ENCODE results near the gene ATP8B4. TPM values are rescaled to one million over a fixed set of nuclear protein-coding genes. Genes with fewer than 3 reads are reported as not detected.

Gene ATP8B4
- total and polyA plus RNA-seq, 2 of the 8 experiments (the other 6 are each of a cell fraction or from before 2014, with no cell fraction given): 0.17 to 0.24 TPM

- Histone ChIP-seq H3K9me3 (ENCODE audit: insufficient read depth in 2 of 2, low read depth in 1 of 2, low read length in 1 of 2) (no peaks in the 10 kb centered on the region), H2BK120ac (replicated peaks; ENCODE audit: low read depth, low read length) (no peak overlapping the region), H3K4me3 (ENCODE audit: extremely low read depth in 1 of 4, insufficient read depth in 2 of 4, low read depth in 3 of 4, low read length in 4 of 4) (no peak overlapping the region), H3K27ac (ENCODE audit: low read depth, low read length) (no peak overlapping the region), H2BK5ac (ENCODE audit: low read depth, low read length) (no peak overlapping the region), H3K4me1 (replicated peaks in 1 of 4; ENCODE audit: control insufficient read depth in 3 of 4, insufficient read depth in 4 of 4, low read length in 3 of 4) (no peaks in the 10 kb centered on the region; a peak in 3 of 7 replicates), H2BK12ac (ENCODE audit: low read depth, low read length) (no peak overlapping the region), H2AK5ac (ENCODE audit: low read depth, low read length) (no peak overlapping the region), H3K9ac (replicated peaks in 1 of 4; ENCODE audit: extremely low read depth in 1 of 4, low read depth in 3 of 4, low read length in 3 of 4) (no peak overlapping the region), H4K8ac (ENCODE audit: extremely low read depth, insufficient read depth, low read length) (no peak overlapping the region), H3K36me3 (ENCODE audit: control insufficient read depth in 2 of 4, insufficient read depth in 4 of 4, low read length in 3 of 4) (no peaks in the 10 kb centered on the region), H3K79me1 (ENCODE audit: low read depth, low read length) (no peaks in the 10 kb centered on the region), H3K79me2 (ENCODE audit: control insufficient read depth in 1 of 2, insufficient read depth in 2 of 2, low read length in 2 of 2) (no peaks in the 10 kb centered on the region), H2BK15ac (ENCODE audit: low read length) (no peak overlapping the region), H3K14ac (ENCODE audit: insufficient read length) (no peak overlapping the region), H3K56ac (replicated peaks; ENCODE audit: insufficient read length, low read depth, low read length) (no peak overlapping the region), H3K4me2 (ENCODE audit: insufficient read depth in 1 of 2, low read depth in 2 of 2, low read length in 2 of 2) (no peak overlapping the region), H4K5ac (ENCODE audit: insufficient read length, low read depth, low read length) (no peak overlapping the region), H3K23ac (ENCODE audit: insufficient read length) (no peak overlapping the region), H3K23me2 (ENCODE audit: low read depth, low read length) (no peaks in the 10 kb centered on the region), H3K18ac (ENCODE audit: extremely low read depth, low read length) (no peak overlapping the region), H3K27me3 (replicated peaks in 1 of 4; ENCODE audit: control insufficient read depth in 3 of 4, extremely low read depth in 1 of 4, insufficient read depth in 3 of 4, low read length in 3 of 4) (no peaks in the 10 kb centered on the region), H4K20me1 (replicated peaks in 1 of 2; ENCODE audit: control insufficient read depth in 1 of 2, insufficient read depth in 2 of 2, low read length in 2 of 2) (no peaks in the 10 kb centered on the region), H3K4ac (replicated peaks; ENCODE audit: insufficient read length, low read depth, low read length) (no peak overlapping the region), H4K91ac (replicated peaks; ENCODE audit: insufficient read length, low read length) (no peak overlapping the region), H2AFZ (ENCODE audit: low read length) (no peak overlapping the region), H2BK20ac (ENCODE audit: low read length) (no peak overlapping the region)
- DNase-seq (ENCODE audit: low read depth in 1 of 2, low spot score in 2 of 2) (no peak), FAIRE-seq (no peak)
- ChIA-PET POLR2A (ENCODE audit: partially characterized antibody) (no interaction called here), CTCF (ENCODE audit: partially characterized antibody) (interaction anchor here (1.6 kb wide), 1 partner anchor 223 kb away, joined by 5 read pairs; no protein-coding TSS in a partner anchor)
- no peak for TF ChIP-seq SIX5 (IDR thresholded peaks at IDR 0.05; ENCODE audit: low read depth, low read length)
- no peak for TF ChIP-seq CHD1 (IDR thresholded peaks at IDR 0.05; ENCODE audit: low read depth, low read length)
- TF ChIP-seq CBX8 (IDR thresholded peaks at IDR 0.05; ENCODE audit: borderline replicate concordance, low read depth, low read length): no peak
- TF ChIP-seq MAX (IDR thresholded peaks at IDR 0.05): no peak
- no peak for TF ChIP-seq USF2 (IDR thresholded peaks at IDR 0.05; ENCODE audit: low read length)
- no peak for TF ChIP-seq JUND (IDR thresholded peaks at IDR 0.05; ENCODE audit: low read length)
- no peak for TF ChIP-seq RBBP5 (IDR thresholded peaks at IDR 0.05; ENCODE audit: borderline replicate concordance, low read depth, low read length)
- no peak for TF ChIP-seq SP2 (IDR thresholded peaks at IDR 0.05; ENCODE audit: low read length)
- no peak for TF ChIP-seq ATF3 (IDR thresholded peaks at IDR 0.05; ENCODE audit: insufficient read depth, low read depth, low read length)
- TF ChIP-seq RFX5 (IDR thresholded peaks at IDR 0.05; ENCODE audit: borderline replicate concordance, low read depth, low read length): no peak
- TF ChIP-seq JUN (IDR thresholded peaks at IDR 0.05; ENCODE audit: low read depth, low read length): no peak
- no peak for TF ChIP-seq CTBP2 (IDR thresholded peaks at IDR 0.05; ENCODE audit: borderline replicate concordance, insufficient read depth, insufficient read length, low read length)
- no peak for TF ChIP-seq BCL11A (IDR thresholded peaks at IDR 0.05; ENCODE audit: low read depth in 2 of 2, low read length in 2 of 2)
- no peak for TF ChIP-seq CEBPB (IDR thresholded peaks at IDR 0.05; ENCODE audit: low read depth, low read length)
These were observed 20.5 kb downstream of the ATP8B4 start for GRCh38 chr15:50098545-50098944.
